GM19043 (cell line): ENCODE measurements around the gene NDUFS1.
"Not testable (repeated sequence)": the region's sequence is repeated elsewhere in the genome, so short reads cannot be mapped to it uniquely, and the experiment has no call there.

Experiments used
- ATAC-seq: cut with Tn5 transposase; IDR thresholded peaks from one replicate; pipeline ENCODE4 v1.9.1; 2021; ENCODE audit warnings: low read depth; ENCODE audit not compliant: unreplicated experiment

Gene NDUFS1

DNA sequence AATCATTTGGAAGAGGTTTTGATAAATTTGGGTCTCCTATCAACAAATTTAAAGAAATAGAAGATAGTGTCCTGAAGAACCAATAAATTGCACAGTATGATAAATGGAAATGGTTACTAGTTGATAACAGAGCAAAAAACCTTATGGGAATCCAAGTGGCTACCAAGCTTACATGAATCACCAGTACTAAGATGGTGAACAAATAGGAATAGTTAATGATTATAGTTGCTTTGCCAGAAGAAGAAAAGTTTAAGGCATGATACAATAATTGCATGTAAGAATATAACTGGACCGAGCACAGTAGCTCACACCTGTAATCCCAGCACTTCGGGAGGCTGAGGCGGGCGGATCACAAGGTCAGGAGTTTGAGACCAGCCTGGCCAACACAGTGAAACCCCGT lies 53.7 kb downstream of the NDUFS1 start:
- ATAC-seq, result no peak

DNA sequence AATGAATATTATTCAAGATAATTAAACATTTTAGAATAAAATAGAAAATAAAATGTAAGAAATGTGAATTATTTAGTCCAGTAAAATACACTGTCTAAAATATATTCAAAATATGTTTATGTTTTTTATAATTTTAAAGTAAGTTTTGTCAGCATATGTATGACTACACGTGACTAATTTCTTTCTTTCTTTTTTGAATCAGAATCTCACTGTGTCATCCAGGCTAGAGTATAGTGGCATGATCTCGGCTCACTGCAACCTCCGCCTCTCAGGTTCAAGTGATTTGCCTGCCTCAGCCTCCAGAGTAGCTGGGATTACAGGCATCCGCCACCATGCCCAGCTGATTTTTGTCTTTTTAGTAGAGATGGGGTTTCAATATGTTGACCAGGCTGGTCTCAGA lies 54.2 kb downstream of the NDUFS1 start:
- ATAC-seq, result no peak

DNA sequence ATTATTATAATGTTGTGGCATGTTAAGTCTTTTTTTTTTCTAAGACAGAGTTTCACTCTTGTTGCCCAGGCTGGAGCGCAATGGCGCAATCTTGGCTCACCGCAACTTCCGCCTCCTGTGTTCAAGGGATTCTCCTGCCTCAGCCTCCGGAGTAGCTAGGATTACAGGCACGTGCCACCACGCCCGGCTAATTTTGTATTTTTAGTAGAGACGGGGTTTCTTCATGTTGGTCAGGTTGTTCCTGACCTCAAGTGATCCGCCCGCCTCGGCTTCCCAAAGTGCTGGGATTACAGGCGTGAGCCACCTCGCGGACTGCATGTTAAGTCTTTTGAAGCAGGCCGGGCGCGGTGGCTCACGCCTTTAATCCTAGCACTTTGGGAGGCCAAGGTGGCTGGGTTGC lies 60.4 kb downstream of the NDUFS1 start:
- not testable (repeated sequence) for ATAC-seq

DNA sequence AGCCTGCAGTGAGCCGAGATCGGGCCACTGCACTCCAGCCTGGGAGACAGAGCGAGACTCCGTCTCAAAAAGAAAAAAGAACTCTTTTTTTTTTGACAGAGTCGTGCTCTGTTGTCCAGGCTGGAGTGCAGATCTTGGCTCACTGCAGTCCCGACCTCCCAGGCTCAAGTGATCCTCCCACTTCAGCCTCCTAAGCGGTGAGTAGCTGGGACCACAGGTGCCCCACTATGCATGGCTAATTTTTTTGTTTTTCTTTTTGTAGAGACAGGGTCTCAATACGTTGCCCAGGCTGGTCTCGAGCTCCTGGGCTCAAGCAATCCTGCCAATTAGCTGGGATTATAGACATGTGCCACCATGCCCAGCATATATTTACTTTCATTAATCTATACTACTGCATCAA lies 60.8 kb downstream of the NDUFS1 start:
- ATAC-seq, result no peak

DNA sequence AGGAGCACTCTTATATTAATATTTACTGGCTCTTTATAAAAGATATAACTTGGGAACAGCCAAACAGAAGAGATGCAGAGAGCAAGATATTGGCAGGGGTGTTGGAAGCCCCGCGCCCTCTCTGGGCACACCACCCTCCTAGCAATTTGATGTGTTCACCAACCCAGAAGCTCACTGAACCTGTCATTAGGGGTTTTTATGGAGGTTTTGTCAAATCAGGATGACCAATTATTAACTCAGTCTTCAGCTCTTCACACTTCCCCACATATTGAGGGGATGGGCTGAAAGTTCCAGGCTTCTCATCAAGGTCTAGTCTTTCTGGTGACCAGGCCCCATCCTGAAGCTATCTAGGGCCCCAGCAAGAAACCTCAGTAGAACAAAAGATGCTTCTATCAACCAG lies 62.4 kb downstream of the NDUFS1 start:
- ATAC-seq, result no peak

DNA sequence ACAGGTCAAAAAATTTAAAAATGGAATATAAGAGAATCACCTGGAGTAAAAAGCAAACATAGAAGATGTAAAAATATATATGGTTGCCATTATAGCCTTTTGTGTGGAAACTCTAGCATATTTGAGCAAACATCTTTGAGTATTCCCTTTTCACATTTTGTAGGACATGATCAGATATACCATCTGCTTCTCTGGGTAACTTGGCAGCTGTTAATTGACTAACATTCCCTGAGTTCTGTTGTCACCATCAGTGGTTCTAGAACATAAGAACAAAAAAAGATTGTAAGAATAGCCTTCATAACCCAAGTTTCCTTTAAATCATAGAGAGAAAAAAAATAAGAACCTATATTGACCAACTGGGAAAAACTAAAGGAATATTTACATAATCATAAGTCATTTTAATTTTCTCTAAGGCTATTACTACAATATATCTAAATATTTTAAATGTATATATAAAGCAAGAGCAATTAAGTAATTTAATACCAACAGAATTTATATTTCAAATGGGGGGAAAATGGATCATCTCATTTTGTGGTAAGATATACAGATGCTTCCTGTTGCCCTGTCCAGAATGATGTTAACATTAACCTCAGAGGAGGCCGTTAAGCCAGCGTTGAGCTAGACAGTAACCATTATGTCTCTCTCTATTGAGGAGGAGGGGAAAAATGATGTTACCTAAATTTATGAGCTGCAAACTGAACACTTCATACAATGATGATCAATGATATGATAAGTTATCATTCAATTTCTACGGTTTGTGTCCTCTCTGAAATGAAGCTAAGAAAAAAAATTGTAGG lies 63.5 kb downstream of the NDUFS1 start:
- ATAC-seq, result no peak

DNA sequence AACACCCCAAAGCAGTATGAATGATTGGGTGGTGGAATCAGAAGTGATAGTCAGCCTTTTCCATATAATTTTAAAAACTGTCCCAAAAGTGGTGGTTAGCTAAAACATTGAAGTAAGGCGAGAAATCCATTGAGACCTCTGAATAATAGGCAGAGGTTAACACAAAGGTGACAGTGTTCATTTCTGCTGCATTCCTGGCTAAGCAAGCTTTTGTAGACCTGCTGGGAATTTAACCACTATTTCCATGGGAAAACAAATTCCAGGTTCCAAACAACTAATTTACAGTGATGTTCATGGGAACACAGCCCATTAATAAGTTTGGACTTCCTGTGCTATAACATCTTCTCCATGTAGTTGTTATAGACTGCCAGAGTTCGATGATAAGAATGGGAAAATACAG lies 66.9 kb downstream of the NDUFS1 start:
- ATAC-seq, result no peak

DNA sequence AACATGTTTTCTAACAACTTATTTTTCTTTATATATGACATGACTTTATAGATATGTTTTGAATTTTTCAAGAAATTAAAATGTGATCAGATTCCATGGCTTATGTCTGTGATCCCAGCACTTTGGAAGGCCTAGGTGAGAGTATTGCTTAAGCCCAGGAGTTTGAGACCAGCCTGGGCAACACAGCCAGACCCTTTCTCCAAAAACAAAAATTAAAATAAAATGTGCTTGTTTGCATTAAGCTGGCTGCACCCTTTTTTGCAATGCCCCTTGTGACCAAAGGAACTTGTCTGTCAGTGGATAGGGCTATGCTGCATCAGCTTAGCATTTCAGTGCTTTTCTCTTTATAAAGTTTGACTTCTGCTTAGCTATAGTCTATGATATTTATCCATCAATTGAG lies 71.0 kb downstream of the NDUFS1 start:
- ATAC-seq, result no peak

DNA sequence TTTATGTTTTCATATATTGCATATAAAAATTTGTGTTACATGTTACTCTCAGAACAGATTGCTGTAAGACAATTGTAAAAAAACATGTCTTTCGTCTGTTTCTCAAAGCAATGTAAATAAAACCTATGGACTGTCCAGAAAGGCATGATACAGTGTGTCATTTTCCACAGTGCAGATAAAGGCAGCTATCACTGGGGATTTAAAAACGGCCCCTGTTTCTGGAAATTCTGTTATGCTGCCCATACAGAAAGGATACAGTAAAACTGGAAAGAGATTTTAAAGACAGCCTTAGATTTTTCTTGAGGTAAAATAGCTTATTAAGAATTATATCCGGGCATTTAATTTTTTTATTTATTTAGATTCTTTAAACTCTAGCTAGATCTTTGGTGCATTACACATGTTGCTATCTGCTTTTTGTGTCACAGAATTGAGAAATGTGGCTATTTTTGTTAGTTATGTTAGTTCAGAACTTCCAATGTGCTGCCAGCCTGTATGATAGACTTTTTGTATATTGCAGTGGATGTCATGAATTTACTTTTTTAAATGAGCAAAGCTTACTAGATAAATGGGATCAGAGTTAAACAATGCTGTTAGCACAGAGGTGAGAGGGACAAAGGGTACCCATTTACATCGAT lies 72.4 kb downstream of the NDUFS1 start:
- ATAC-seq, result no peak

DNA sequence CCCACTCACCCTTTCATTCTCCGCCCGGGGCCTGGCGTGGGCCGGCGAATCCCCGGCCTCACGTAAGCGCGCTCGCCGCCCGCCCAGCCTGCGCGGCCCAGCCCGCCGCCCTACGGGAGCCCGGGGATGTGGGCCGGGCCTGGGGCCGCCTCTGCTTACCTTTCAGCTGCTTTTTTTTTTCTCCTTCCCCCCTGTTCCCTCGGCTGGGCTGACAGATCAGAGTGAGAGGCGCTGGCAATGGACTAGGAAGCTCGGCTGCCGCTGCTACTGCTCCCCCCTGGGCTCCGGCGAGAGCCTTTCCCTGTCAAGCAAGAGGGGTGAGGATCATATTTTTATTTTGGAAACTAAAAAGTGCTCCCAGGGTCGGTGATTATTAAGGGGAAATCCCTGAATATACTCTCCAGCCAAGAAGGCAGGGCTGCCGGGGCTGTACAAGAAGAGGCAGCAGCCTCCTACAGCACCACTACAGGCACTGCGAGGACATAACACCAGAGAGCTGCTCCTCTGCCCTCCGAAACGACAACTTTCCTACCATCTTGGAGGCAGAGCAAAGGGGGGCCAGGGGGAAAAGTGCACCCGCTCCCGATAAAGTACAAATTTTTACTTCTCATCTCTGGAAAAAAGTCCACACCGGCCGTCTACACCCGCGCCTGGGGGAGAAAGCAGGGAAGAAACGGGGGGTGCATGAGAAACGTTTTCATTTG lies 73.3 kb downstream of the NDUFS1 start, which contains the start of gene INO80D:
Gene INO80D (minus strand): TSS at position 433 of the 704 bp plus-strand sequence. CDS start 23,158 bp downstream, outside the sequence.
- peak; percentile 81 for ATAC-seq

DNA sequence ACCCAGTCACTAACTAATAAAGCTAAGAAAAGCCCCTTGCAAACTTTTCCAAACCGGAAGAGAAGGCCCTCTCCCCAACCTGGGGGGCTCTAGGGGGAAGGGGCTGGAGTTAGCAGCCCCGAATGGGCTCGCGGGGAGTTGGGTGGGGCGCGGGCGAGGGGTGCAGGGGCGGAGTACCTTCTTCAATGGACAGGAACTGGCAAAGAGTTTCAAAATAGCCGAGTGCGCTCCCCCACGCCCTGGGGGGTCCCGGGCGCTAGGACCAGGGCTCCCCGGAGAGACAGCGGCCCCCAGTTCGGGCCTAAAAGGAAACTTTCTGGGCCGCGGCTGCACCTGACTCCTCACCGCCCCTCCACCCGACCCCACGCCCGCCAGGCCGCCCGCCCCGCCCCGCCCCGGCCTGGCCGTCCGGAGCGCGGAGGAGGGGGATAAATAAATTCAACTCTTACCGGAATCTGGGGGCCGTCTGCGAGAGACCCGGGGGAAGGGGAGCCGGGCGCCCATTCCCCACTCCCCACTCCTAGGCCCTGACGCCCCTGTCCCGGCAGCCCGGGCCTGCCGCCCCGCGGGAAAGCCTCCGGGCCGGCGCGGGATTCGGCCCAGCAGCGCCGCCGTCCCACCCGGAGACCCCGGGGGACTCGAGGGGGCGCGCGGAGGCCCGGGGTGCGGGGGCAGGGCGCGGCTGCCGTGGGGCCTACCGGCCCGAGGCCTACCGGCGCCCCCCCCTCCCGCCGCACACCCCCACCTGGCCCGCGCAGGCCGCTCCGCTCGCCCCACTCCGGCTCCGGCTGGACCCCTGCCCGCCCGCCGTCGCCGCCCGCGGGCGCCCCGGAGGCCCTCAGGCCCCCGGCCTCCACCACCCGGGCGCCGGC lies 74.1 kb downstream of the NDUFS1 start:
- ATAC-seq, result peak; percentile 18

DNA sequence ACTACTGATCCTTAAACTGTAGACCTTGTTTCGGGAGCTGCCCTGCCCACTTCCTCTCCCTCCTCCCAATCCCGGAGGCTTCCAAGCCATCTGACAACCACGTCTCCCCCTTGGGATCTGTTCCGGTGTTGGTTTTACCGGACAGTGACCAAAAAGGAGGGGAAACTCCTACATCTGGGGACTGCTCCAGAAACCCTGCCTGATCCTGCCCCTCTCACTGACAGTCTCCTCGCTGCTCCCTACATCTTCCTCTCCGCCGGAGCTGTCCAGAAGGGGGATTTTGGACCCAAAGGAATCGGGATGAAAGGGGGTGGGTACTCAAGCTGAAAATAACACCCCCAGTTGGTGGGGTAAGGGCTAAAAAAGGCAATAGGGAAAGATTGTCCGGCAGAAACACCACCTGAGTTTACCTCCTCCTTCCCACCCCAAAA lies 74.8 kb downstream of the NDUFS1 start:
- no peak for ATAC-seq

DNA sequence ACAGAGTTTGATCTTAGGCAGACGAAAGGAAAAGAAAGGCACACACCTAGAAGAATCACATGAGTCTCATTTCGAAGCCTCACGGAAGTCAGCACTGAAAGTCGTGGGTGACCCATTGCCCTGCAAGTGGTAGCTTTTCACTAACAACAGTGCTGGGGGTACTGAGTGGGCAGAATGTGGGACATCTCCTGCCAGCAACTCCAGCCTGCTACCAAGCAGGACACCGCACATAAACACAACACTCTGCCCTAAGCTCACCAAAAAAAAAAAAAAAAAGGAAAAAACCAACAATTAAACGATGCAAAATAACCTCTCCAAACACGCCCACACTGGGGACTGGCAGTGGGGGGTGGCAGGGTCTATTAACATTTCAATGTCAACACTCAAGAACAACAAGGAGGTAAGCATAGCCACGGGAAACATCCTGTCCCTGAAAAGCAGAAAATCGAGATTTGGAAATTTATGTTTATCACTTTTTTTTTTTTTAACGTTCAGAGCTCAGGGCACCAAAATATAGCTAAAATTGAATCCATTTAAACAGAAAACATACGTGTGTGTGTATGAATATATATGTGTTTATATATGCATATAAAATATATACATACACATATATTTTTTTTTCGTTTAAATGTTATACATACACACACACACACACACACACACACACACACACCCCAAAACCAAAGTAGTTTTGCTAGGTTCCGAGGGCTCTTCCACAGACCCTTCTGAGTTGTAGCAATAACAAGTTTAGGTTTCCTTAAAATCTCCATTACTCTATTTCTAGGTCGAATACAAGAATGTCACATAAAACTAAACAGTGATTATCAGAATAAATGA lies 75.4 kb downstream of the NDUFS1 start:
- no peak for ATAC-seq

DNA sequence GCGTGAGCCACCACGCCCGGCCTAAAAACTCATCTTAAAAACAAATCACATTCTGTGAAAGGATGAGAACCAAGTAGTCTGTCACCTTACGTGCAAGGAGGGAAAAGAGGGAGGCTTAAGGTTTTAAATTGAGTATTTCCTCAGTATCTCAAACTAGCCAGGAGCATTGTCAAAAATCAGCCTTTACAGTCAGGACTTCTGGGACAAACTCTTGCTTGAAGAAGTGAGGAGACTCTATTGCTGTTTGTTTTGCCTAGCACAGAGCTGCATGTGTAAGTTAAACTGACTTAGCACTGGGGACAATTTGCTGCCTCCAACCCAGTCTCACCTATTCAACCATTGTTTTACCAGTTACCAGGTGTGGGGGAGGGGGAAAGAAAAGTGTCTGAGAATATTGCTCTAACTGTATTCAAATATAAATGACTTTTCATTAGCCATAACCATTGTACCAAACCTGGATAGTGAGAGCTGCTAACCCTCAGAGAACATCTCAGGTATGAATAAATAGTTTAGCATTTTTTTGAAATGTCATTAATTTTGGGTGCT lies 76.9 kb downstream of the NDUFS1 start:
- ATAC-seq, result no peak

DNA sequence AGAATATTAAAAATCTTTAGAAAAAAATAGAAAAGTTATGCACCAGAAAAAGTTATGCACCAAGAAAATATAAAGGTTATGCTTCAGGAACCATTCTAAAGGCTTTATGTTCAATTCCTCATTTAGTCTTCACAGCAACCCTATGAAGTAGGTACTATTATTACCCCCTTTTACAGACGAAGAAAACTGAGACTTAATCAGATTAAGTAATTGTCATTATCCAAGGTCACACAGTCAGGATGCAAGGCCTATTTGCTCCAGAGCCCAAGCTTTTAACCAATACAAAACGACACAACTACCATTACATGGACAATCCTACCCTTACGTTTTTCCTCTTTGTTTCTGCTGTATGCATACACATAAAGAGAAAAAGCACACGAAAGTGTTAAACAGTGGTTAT lies 78.3 kb downstream of the NDUFS1 start:
- no peak for ATAC-seq

DNA sequence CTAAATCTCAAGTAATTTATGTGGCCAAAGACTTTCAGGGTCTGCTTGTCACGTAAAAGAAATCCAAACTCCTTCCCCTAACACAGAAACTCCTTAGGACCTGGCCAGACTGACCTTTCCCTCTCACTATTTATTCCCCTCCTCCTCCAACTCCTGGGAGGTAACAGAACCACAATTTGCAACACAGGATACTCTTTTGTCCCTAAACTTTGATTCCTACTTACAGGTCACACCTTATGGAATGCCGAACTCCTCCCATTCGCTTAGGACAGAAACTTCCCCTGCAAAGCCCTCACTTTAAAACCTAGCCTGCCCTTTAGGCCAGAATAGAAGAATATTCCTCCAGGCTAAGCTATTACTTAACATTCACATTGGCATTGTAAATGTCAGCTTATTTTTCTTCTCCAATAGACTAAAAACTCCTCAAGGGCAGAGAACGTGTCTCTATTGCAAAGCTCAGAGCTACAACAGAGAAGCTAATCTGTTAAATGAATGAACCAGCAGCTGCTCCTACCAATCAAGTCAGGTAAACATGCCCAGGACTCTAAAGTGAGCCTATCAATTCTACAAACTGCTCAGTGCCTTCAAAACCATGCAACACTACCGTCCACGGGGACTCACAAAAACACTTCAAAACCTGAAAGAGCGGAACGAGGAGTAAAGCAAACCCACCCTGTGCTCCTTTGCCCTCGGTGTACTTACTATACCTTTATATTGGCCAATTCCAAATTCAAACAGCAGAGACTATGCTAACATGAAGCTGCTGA lies 79.4 kb downstream of the NDUFS1 start:
- no peak for ATAC-seq

DNA sequence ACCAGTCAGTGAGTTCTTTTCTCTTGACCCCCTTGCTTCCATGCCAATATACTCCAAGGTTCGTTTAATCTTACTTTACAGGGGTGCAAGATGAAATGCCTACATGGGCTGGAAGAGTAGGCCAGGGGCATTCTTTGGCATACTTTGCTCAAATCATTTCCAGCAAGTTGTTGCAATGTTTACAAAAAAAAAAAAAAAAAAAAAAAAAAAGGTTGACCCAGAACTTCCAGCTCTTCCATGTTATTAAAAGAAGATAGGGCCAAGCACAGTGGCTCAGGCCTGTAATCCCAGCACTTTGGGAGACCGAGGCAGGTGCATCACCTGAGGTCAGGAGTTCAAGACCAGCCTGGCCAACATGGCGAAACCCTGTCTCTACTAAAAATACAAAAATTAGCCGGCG lies 81.4 kb downstream of the NDUFS1 start:
- ATAC-seq, result not testable (repeated sequence)

DNA sequence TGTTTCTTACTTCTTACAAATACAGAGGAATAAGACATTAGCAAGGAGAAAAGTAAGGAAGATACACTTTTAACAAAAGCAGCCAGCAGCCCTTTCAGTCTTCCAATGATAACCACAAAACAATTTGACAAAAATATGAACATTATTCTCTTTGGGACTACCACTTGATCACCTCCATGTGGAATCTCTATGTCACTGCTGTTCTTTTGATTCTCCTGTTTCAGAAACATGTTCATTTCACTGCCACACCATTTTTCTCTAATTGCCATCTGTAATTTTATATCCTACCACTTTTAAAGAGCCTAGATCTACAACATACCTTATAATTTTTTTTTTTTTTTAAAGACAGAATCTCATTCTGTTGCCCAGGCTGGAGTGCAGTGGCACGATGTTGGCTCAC lies 84.1 kb downstream of the NDUFS1 start:
- ATAC-seq, result no peak

DNA sequence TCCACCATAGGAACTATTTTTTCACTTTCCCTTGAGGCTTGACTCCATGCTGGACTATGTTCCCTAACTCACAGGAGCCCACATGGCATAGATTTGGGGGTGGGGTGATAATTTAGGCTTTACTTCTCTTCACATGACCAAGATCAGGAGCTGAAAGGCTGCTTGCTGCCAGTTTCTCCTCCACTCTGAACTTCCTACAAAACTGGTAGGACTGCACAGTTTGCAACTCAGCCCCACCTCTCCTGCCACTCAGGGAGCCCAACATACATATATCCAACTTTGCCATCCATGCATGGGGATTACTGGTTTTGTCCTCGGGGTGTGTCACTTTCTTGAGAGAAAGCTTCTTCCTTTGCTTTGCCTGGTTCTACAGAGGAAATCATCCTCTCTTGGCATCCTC lies 87.4 kb downstream of the NDUFS1 start:
- ATAC-seq, result no peak
